Activated CD4-positive, alpha-beta T cell treated with anti-CD3 and anti-CD28 coated beads for 36 hours (primary cell): ENCODE measurements around the gene SMPD3. TPM values are rescaled to one million over a fixed set of nuclear protein-coding genes. Genes with fewer than 3 reads are reported as not detected.

ENCODE experiments used
- ATAC-seq: fragments of 200-7000 bp; cut with Tn5 transposase; one replicate; pipeline ENCODE4 v1.10.0; 2021; ENCODE audit warnings: mild to moderate bottlenecking, moderate library complexity
- CTCF ChIA-PET: fragments of 350-600 bp; sonication (Branson Sonifier 250); formaldehyde crosslinking; loops from one replicate; lab custom pipeline; 2021; ENCODE audit warnings: antibody characterized with exemption; lab: Charles Lee
- POLR2A ChIA-PET: fragments of 350-600 bp; sonication (Branson Sonifier 250); formaldehyde crosslinking; loops from one replicate; lab custom pipeline; 2021; ENCODE audit warnings: antibody characterized with exemption, inconsistent platforms; lab: Charles Lee
- DNase-seq: peaks from one replicate; pipeline ENCODE4 v3.0.0-alpha.2; 2020
- H3K27ac Mint-ChIP-seq: one replicate; pipeline ENCODE4 v1.8.0; 2021; ENCODE audit warnings: mixed read lengths
- H3K27me3 Mint-ChIP-seq: one replicate; pipeline ENCODE4 v1.8.0; 2021; ENCODE audit warnings: mixed read lengths
- H3K36me3 Mint-ChIP-seq: one replicate; pipeline ENCODE4 v1.8.0; 2021; ENCODE audit warnings: low read depth, mixed read lengths
- H3K4me1 Mint-ChIP-seq: one replicate; pipeline ENCODE4 v1.8.0; 2021; ENCODE audit warnings: mixed read lengths
- H3K4me3 Mint-ChIP-seq: one replicate; pipeline ENCODE4 v1.8.0; 2021; ENCODE audit warnings: mild to moderate bottlenecking, moderate library complexity, mixed read lengths
- H3K9me3 Mint-ChIP-seq: one replicate; pipeline ENCODE4 v1.8.0; 2021; ENCODE audit warnings: low read depth, mixed read lengths
- intact Hi-C, 2 experiments: fragments of 100-400 bp; cut with DNase I in 1 of 2; cut with micrococcal nuclease in 1 of 2; formaldehyde crosslinking; loops; one replicate each; pipeline versions ENCODE4 v1.14.2 to v1.15.1; 2022 to 2024; cut with DNase I, micrococcal nuclease
- total RNA-seq, 2 experiments: library from RNA; stranded (reverse); gene quantifications; one replicate each; pipeline ENCODE4 v1.2.3, GENCODE V29; 2021

Gene SMPD3
- total RNA-seq, 2 experiments from 2014 or later: 0.07 to 0.37 TPM

GRCh38 chr16:68355447-68356248 is 92.7 kb downstream of the SMPD3 start:
- H3K4me3 Mint-ChIP-seq: no peak overlapping the region
- ChIA-PET CTCF (interaction anchor here (0.6 to 1.3 kb wide), 3 partner anchors 21 to 111 kb away, joined by 3 to 6 read pairs (median 3); partner anchors contain the start of gene PLA2G15), POLR2A (interaction anchor here (0.6 to 1.2 kb wide), 2 partner anchors 92 to 539 kb away, joined by 3 to 4 read pairs; partner anchors contain the start of gene SLC7A6)
- H3K36me3 Mint-ChIP-seq: peaks cover 46% of the 10 kb centered on the region
- no peaks in the 10 kb centered on the region for H3K27me3 Mint-ChIP-seq
- no peak overlapping the region for H3K27ac Mint-ChIP-seq
- H3K9me3 Mint-ChIP-seq: no peaks in the 10 kb centered on the region
- no peak for ATAC-seq
- intact Hi-C loops: no loop called here
- peaks cover 29% of the 10 kb centered on the region for H3K4me1 Mint-ChIP-seq
- peak; percentile 48 for DNase-seq

- ATAC-seq (no peak), DNase-seq (no peak)
- H3K4me1 Mint-ChIP-seq: peaks cover 29% of the 10 kb centered on the region
- intact Hi-C loops: no loop called here
- ChIA-PET CTCF (no interaction called here), POLR2A (no interaction called here)
- no peak overlapping the region for H3K27ac Mint-ChIP-seq
- no peak overlapping the region for H3K4me3 Mint-ChIP-seq
- H3K36me3 Mint-ChIP-seq: peaks cover 50% of the 10 kb centered on the region
- H3K9me3 Mint-ChIP-seq: no peaks in the 10 kb centered on the region
- no peaks in the 10 kb centered on the region for H3K27me3 Mint-ChIP-seq
Measured at GRCh38 chr16:68354816-68355215, 93.5 kb downstream of the SMPD3 start.

GRCh38 chr16:68353366-68353765 is 94.9 kb downstream of the SMPD3 start:
- Mint-ChIP-seq H3K9me3 (no peaks in the 10 kb centered on the region), H3K27ac (no peak overlapping the region), H3K4me1 (peaks cover 29% of the 10 kb centered on the region), H3K27me3 (no peaks in the 10 kb centered on the region), H3K36me3 (peaks cover 61% of the 10 kb centered on the region), H3K4me3 (no peak overlapping the region)
- ChIA-PET CTCF (interaction anchor here (0.6 to 1.0 kb wide), 2 partner anchors 42 to 1184 kb away, joined by 3 read pairs; no protein-coding TSS in a partner anchor), POLR2A (no interaction called here)
- intact Hi-C loops: no loop called here
- ATAC-seq (no peak), DNase-seq (no peak)

- Mint-ChIP-seq H3K4me1 (peaks cover 22% of the 10 kb centered on the region), H3K27me3 (no peaks in the 10 kb centered on the region), H3K4me3 (no peak overlapping the region), H3K36me3 (peaks cover 61% of the 10 kb centered on the region), H3K9me3 (no peaks in the 10 kb centered on the region), H3K27ac (no peak overlapping the region)
- CTCF ChIA-PET: interaction anchor here (0.8 to 0.9 kb wide), 2 partner anchors 12 to 125 kb away, joined by 4 read pairs; no protein-coding TSS in a partner anchor
- ATAC-seq: no peak
- intact Hi-C loops: no loop called here
- DNase-seq: no peak
- POLR2A ChIA-PET: no interaction called here
Measured at GRCh38 chr16:68351991-68352431, 96.3 kb downstream of the SMPD3 start.

- CTCF ChIA-PET: no interaction called here
- Mint-ChIP-seq H3K36me3 (peaks cover 61% of the 10 kb centered on the region), H3K4me3 (no peak overlapping the region), H3K9me3 (no peaks in the 10 kb centered on the region), H3K27me3 (no peaks in the 10 kb centered on the region), H3K4me1 (peaks cover 16% of the 10 kb centered on the region), H3K27ac (no peak overlapping the region)
- POLR2A ChIA-PET: no interaction called here
- no peak for DNase-seq
- intact Hi-C loops: no loop called here
- no peak for ATAC-seq
Measured at GRCh38 chr16:68351463-68351862, 96.8 kb downstream of the SMPD3 start.

GRCh38 chr16:68350813-68351350 is 97.4 kb downstream of the SMPD3 start:
- Mint-ChIP-seq H3K27me3 (no peaks in the 10 kb centered on the region), H3K4me3 (no peak overlapping the region), H3K27ac (no peak overlapping the region), H3K36me3 (peaks cover 58% of the 10 kb centered on the region), H3K4me1 (peaks cover 10% of the 10 kb centered on the region), H3K9me3 (no peaks in the 10 kb centered on the region)
- CTCF ChIA-PET: no interaction called here
- POLR2A ChIA-PET: no interaction called here
- DNase-seq (no peak), ATAC-seq (no peak)
- intact Hi-C loops: no loop called here

- Mint-ChIP-seq H3K4me1 (peaks cover 1% of the 10 kb centered on the region), H3K27ac (no peak overlapping the region), H3K27me3 (no peaks in the 10 kb centered on the region), H3K9me3 (no peaks in the 10 kb centered on the region), H3K36me3 (peaks cover 60% of the 10 kb centered on the region), H3K4me3 (no peak overlapping the region)
- ChIA-PET CTCF (interaction anchor here (0.6 kb wide), 1 partner anchor 111 kb away, joined by 3 read pairs; no protein-coding TSS in a partner anchor), POLR2A (no interaction called here)
- DNase-seq (no peak), ATAC-seq (no peak)
- intact Hi-C loops: no loop called here
Measured at GRCh38 chr16:68349838-68350410, 98.4 kb downstream of the SMPD3 start.

- H3K4me1 Mint-ChIP-seq: peaks cover 2% of the 10 kb centered on the region
- POLR2A ChIA-PET: interaction anchor here (0.6 kb wide), 1 partner anchor 39 kb away, joined by 3 read pairs; no protein-coding TSS in a partner anchor
- DNase-seq: no peak
- intact Hi-C loops: no loop called here
- no peak for ATAC-seq
- H3K27ac Mint-ChIP-seq: no peak overlapping the region
- H3K27me3 Mint-ChIP-seq: no peaks in the 10 kb centered on the region
- H3K9me3 Mint-ChIP-seq: no peaks in the 10 kb centered on the region
- CTCF ChIA-PET: interaction anchor here (0.6 kb wide), 1 partner anchor 112 kb away, joined by 3 read pairs; no protein-coding TSS in a partner anchor
- no peak overlapping the region for H3K4me3 Mint-ChIP-seq
- peaks cover 54% of the 10 kb centered on the region for H3K36me3 Mint-ChIP-seq
Measured at GRCh38 chr16:68348639-68349445, 99.5 kb downstream of the SMPD3 start.

- ChIA-PET CTCF (no interaction called here), POLR2A (no interaction called here)
- DNase-seq (no peak), ATAC-seq (no peak)
- Mint-ChIP-seq H3K27me3 (no peaks in the 10 kb centered on the region), H3K36me3 (peaks cover 46% of the 10 kb centered on the region), H3K4me3 (no peak overlapping the region), H3K27ac (no peak overlapping the region), H3K4me1 (peaks cover 2% of the 10 kb centered on the region), H3K9me3 (no peaks in the 10 kb centered on the region)
- intact Hi-C loops: no loop called here
Measured at GRCh38 chr16:68347605-68348004, 100.7 kb downstream of the SMPD3 start.

GRCh38 chr16:68346892-68347480 is 101.3 kb downstream of the SMPD3 start:
- Mint-ChIP-seq H3K27me3 (no peaks in the 10 kb centered on the region), H3K4me1 (peaks cover 2% of the 10 kb centered on the region), H3K36me3 (peaks cover 42% of the 10 kb centered on the region), H3K27ac (no peak overlapping the region), H3K9me3 (no peaks in the 10 kb centered on the region), H3K4me3 (no peak overlapping the region)
- ATAC-seq (no peak), DNase-seq (no peak)
- intact Hi-C loops: no loop called here
- CTCF ChIA-PET: no interaction called here
- POLR2A ChIA-PET: no interaction called here
